Measurements from ENCODE around the gene KCNJ4. TPM values are rescaled to one million over a fixed set of nuclear protein-coding genes. Genes with fewer than 3 reads are reported as not detected.

Gene KCNJ4
- total RNA-seq, 1 experiment from 2014 or later: 0.92 TPM

- no CpG with 5 or more reads among the region's 14 CpGs for WGBS (ENCODE audit: extremely low coverage, insufficient read length, low lambda C conversion rate)
Measured at GRCh38 chr22:38456841-38457699, 2.1 kb upstream of the KCNJ4 start.

More at GRCh38 chr22:38456841-38457699, 2.1 kb upstream of the KCNJ4 start:
- Histone ChIP-seq H4K8ac (replicated peaks; ENCODE audit: insufficient read length, low read depth, low read length) (no peak overlapping the region), H3K4me2 (ENCODE audit: insufficient read depth, insufficient read length, low read length) (no peak overlapping the region), H2BK12ac (ENCODE audit: insufficient read length, low read depth, low read length) (no peak overlapping the region), H4K91ac (ENCODE audit: insufficient read length, low read depth, low read length) (no peak overlapping the region), H3K14ac (ENCODE audit: insufficient read depth, low read length) (no peak overlapping the region; the same call in 1 of the 2 replicates), H4K20me1 (ENCODE audit: control insufficient read depth, insufficient read depth, insufficient read length) (no peaks in the 10 kb centered on the region), H3K9me3 (ENCODE audit: control insufficient read depth, low read depth, low read length) (no peaks in the 10 kb centered on the region), H3K79me1 (ENCODE audit: insufficient read depth, low read depth, low read length, poor library complexity, severe bottlenecking) (no peaks in the 10 kb centered on the region), H3K4ac (ENCODE audit: low read depth, low read length) (no peak overlapping the region), H2BK20ac (ENCODE audit: low read depth, low read length, poor library complexity, severe bottlenecking) (no peak overlapping the region), H3K18ac (ENCODE audit: insufficient read length, low read depth, low read length) (no peak overlapping the region), H3K79me2 (ENCODE audit: insufficient read depth, low read length) (no peaks in the 10 kb centered on the region), H3K56ac (ENCODE audit: insufficient read length, low read depth, low read length) (no peak overlapping the region), H2BK120ac (ENCODE audit: low read depth, low read length, poor library complexity, severe bottlenecking) (no peak overlapping the region), H2BK5ac (ENCODE audit: insufficient read length, low read length) (no peak overlapping the region), H3T11ph (ENCODE audit: low read length) (no peak overlapping the region), H3K4me1 (ENCODE audit: insufficient read depth, low read length) (peaks cover 3% of the 10 kb centered on the region; the same call in 1 of the 2 replicates), H2AFZ (ENCODE audit: low read length) (no peak overlapping the region), H3K23ac (ENCODE audit: insufficient read length, low read depth, low read length) (no peak overlapping the region), H3K27ac (ENCODE audit: insufficient read length, low read depth, low read length) (no peak overlapping the region), H4K5ac (ENCODE audit: insufficient read length, low read depth, low read length) (no peak overlapping the region), H2BK15ac (ENCODE audit: low read depth, low read length) (no peak overlapping the region), H3K9ac (ENCODE audit: extremely low read depth, insufficient read length, low read length) (no peak overlapping the region), H3K27me3 (ENCODE audit: insufficient read depth, low read length) (peaks cover 19% of the 10 kb centered on the region), H3K23me2 (ENCODE audit: insufficient read length, low read depth, low read length, poor library complexity, severe bottlenecking) (peaks cover 12% of the 10 kb centered on the region), H2AK5ac (ENCODE audit: insufficient read length, low read length) (no peak overlapping the region)
- Mint-ChIP-seq H3K4me1 (peaks cover 23 to 38% of the 10 kb centered on the region in 2 experiments), H3K27ac (no peak overlapping the region; a peak in 1 of 7 replicates), H3K4me3 (peak overlapping the region; percentile 48 to 77), H3K36me3 (ENCODE audit: insufficient read depth in 1 of 3, low read depth in 3 of 3) (no peaks in the 10 kb centered on the region; a peak in 2 of 7 replicates), H3K27me3 (ENCODE audit: low read depth) (peaks cover 90% of the 10 kb centered on the region), H3K9me3 (no peaks in the 10 kb centered on the region; a peak in 1 of 5 replicates)
- no peak for DNase-seq
- TF ChIP-seq CTCF (conservative IDR thresholded peaks at IDR 0.05): no peak

Data from H9 (cell line).